ENCODE data around the gene R3HDM4.

The R3HDM4 gene

DNA sequence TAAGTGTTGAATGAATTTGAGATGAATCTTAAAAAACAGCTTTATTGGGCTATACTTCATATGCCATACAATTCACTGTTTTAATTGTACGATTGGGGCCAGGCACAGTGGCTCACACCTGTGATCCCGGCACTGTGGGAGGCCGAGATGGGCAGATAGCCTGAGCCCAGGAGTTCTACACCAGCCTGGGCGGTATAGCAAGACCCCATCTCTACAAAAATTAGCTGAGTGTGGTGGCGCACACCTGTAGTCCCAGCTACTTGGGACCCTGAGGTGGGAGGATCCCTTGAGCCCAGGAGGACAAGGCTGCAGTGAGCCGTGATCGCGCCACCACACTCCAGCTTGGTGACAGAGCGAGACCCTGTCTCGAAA lies 23.1 kb upstream of the R3HDM4 start:
- no peak overlapping the region for H3K4me3 ChIP-seq (ENCODE audit: low read depth, low read length)
- DNase-seq (ENCODE audit: low read depth), result no peak
- TF ChIP-seq, protein P1, sequence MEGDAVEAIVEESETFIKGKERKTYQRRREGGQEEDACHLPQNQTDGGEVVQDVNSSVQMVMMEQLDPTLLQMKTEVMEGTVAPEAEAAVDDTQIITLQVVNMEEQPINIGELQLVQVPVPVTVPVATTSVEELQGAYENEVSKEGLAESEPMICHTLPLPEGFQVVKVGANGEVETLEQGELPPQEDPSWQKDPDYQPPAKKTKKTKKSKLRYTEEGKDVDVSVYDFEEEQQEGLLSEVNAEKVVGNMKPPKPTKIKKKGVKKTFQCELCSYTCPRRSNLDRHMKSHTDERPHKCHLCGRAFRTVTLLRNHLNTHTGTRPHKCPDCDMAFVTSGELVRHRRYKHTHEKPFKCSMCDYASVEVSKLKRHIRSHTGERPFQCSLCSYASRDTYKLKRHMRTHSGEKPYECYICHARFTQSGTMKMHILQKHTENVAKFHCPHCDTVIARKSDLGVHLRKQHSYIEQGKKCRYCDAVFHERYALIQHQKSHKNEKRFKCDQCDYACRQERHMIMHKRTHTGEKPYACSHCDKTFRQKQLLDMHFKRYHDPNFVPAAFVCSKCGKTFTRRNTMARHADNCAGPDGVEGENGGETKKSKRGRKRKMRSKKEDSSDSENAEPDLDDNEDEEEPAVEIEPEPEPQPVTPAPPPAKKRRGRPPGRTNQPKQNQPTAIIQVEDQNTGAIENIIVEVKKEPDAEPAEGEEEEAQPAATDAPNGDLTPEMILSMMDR (IDR thresholded peaks at IDR 0.05; ENCODE audit: insufficient read depth, low read depth, low read length, missing control alignments), result no peak

DNA sequence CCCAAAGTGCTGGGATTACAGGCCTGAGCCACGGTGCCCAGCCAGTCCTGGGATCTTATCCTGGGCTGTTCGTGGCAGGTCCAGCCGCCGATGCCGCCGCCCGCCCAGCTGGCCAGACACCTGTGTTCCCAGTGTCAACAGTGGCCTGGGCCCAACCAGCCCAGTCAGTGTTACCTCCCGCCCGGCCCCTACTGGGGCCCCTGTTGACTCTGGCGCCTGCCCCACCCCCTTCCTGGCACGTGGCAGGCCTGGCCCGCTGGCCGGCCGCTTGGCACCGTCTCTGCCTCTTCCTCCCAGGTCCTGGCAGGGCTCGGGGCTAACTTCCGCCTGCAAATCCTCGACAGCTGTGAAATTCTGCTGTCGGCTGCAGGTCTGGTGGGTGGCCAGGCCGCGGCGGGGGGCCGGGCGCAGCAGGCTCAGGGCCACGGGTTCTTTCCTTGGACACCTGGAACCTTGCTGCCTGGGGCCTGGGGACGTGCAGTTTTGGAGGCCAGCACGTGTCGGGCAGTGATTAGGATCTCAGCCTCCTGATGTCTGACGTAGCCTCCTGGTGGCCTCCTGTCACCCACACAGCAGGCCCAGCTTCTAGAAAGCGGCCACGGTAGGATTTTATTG lies 22.0 kb upstream of the R3HDM4 start:
- TF ChIP-seq, protein P1 (IDR thresholded peaks at IDR 0.05; ENCODE audit: insufficient read depth, low read depth, low read length, missing control alignments), result no peak
- no peak for DNase-seq (ENCODE audit: low read depth)
- H3K4me3 ChIP-seq (ENCODE audit: low read depth, low read length), result no peak overlapping the region

DNA sequence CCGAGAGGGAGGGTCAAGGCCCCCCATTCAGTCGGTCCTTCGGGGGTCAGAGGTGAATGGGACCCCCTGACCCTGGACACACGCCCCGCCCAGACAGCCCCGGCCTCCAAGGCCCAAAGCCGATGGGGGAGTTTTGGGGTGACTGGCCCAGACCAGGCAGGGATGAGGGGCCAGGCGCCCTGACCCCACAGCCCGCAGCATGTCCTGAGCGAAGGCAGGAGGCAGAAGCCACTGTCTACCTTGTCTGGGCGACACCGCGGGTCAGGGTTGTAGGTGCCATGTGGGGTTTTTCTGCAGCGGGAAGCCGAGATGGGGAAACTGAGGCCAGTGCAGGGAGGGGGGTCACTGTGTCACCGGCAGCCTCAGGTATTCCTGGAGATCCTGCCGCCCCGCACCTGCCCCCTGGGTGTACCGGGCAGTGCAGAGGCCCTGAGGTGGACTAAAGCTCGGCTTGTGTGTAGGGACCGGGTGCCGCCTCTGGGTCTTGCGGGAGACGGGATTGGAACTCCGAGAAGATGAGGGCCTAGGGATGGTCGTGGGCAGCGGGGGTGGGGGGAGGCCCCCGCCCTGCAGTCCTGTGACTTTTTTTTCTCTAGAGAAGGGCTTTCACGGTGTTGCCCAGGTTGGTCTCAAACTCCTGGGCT lies 21.3 kb upstream of the R3HDM4 start:
- no peak overlapping the region for H3K4me3 ChIP-seq (ENCODE audit: low read depth, low read length)
- DNase-seq (ENCODE audit: low read depth), result no peak
- TF ChIP-seq, protein P1 (IDR thresholded peaks at IDR 0.05; ENCODE audit: insufficient read depth, low read depth, low read length, missing control alignments), result no peak

- H3K4me3 ChIP-seq (ENCODE audit: low read depth, low read length), result peak overlapping the region; percentile 53
Measured at GRCh38 chr19:933553-933882, 20.5 kb upstream of the R3HDM4 start.

GRCh38 chr19:932648-933552 lies 19.9 kb upstream of the R3HDM4 start:
- DNase-seq (ENCODE audit: low read depth), result peak; percentile 58
- TF ChIP-seq, protein P1 (IDR thresholded peaks at IDR 0.05; ENCODE audit: insufficient read depth, low read depth, low read length, missing control alignments), result no peak
- peak overlapping the region; percentile 53 for H3K4me3 ChIP-seq (ENCODE audit: low read depth, low read length)

More at GRCh38 chr19:933553-933882, 20.5 kb upstream of the R3HDM4 start:
- DNase-seq (ENCODE audit: low read depth), result no peak
- TF ChIP-seq, protein P1 (IDR thresholded peaks at IDR 0.05; ENCODE audit: insufficient read depth, low read depth, low read length, missing control alignments), result no peak

DNA sequence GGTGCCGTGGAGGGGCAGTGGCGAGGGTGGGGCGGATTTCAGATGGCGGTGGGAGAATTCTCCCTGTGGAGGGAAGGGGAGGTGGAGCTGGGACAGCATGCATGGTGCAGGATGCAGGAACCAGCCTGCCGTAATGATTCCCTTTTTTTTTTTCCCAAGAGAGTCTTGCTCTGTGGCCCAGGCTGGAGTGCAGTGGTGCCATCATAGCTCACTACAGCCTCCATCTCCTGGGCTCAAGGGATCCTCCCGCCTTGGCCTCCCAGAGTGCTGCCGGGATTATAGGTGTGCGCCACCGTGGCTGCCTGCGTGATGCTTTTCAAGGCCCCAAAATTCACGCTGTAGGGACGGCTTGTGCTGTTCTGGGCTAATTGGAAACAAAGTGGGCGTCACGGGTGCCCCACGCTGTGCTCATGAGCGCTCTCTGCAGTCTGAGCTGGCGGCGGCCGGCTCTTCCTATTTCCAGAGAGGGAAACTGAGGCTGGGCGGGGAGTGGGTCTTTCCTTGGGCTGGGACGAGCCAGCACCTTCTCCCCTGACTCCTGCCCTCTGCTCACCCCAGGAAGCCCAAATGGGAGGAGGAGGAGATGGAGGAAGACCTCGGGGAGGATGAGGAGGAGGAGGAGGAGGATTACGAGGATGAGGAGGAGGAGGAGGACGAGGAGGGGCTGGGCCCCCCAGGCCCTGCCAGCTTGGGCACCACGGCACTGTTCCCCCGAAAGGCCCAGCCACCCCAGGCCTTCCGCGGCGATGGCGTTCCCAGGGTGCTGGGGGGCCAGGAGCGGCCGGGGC lies 19.0 kb upstream of the R3HDM4 start:
- peak overlapping the region; percentile 53 for H3K4me3 ChIP-seq (ENCODE audit: low read depth, low read length)
- DNase-seq (ENCODE audit: low read depth), result no peak
- TF ChIP-seq, protein P1 (IDR thresholded peaks at IDR 0.05; ENCODE audit: insufficient read depth, low read depth, low read length, missing control alignments), result no peak
